Activated CD8-positive, alpha-beta memory T cell treated with anti-CD3 and anti-CD28 coated beads for 4 hours (primary cell): ENCODE results near the gene CD320.

Source experiments
- DNase-seq, 2 donors: peaks; one replicate each; pipeline ENCODE4 v3.0.0-alpha.2; 2020; ENCODE audit warnings: low read depth in 2 of 2

CD320 gene

DNA sequence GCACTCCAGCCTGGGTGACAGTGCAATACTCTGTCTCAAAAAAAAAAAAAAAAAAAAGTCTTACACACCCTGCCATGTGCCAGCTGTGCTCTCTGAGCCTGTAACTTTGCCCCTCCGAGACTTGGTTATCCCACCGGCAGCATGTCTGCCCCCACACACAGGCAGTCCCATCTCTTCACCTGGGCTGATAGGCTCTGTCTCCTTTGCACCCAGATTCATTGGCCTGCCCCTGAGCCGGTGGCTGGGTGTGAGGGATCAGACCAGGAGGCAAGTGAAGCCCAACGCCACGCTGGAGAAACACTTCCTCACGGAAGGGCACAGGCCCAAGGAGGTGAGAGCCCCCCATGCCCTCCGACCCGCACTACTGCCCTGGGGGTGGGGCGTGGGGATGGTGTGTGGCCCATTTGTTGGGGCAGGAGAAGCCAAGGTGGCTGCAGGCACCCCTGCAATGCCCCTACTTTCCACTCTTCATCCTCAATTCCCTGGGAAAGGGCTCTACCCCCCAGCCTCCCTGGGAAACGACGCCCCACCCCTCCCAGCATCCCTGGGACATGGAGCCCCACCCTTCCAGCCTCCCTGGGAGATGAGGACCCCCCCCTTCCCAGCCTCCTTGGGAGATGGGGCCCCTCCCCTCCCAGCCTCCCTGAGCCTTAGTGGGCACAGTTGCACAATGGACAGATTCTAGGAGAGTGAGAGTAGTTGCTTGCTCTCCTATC is 53.7 kb downstream of the CD320 start:
- DNase-seq = no peak

- no peak for DNase-seq
Observed at GRCh38 chr19:8253678-8254077, 54.5 kb downstream of the CD320 start.

- DNase-seq = peak; percentile 68 to 70
Observed at GRCh38 chr19:8252922-8253589, 55.1 kb downstream of the CD320 start.
